PC-3 (cell line): Measurements from ENCODE around the gene MARK2. TPM values are rescaled to one million over a fixed set of nuclear protein-coding genes. Genes with fewer than 3 reads are reported as not detected.

Experiments
- ATAC-seq: fragments of 200-7000 bp; cut with Tn5 transposase; 2 replicates; pipeline ENCODE4 v1.9.1; 2020; ENCODE audit warnings: mild to moderate bottlenecking, moderate library complexity
- BruUV-seq: library from RNA; stranded (reverse); fragments of 400-500 nt; replicated peaks from 2 replicates; lab custom pipeline; 2021; lab: Mats Ljungman, UMichigan
- CTCF ChIA-PET: fragments of 300-600 bp; sonication (Branson Sonifier 250); formaldehyde crosslinking; loops from one replicate; lab custom pipeline; 2022; ENCODE audit warnings: antibody characterized with exemption; lab: Charles Lee
- POLR2A ChIA-PET: fragments of 300-600 bp; sonication (Branson Sonifier 250); formaldehyde crosslinking; loops from one replicate; lab custom pipeline; 2022; ENCODE audit warnings: antibody characterized with exemption; ENCODE audit not compliant: unreplicated experiment; lab: Charles Lee
- DNase-seq: peaks from one replicate; pipeline ENCODE4 v3.0.0-alpha.2; 2015
- H2AFZ ChIP-seq: fragments of 300-600 bp; sonication (generic); 2 replicates; pipeline ENCODE4 v1.6.0; 2016; ENCODE audit warnings: antibody characterized with exemption, low read length
- H3F3A ChIP-seq: fragments of 300-600 bp; sonication (generic); one replicate; pipeline ENCODE4 v1.6.0; 2017; ENCODE audit warnings: antibody characterized with exemption, low read length, control low read depth, mild to moderate bottlenecking; ENCODE audit not compliant: unreplicated experiment
- H3K27ac ChIP-seq: fragments of 300-600 bp; sonication (generic); 2 replicates; pipeline ENCODE4 v1.5.1; 2016; ENCODE audit warnings: mild to moderate bottlenecking, low read length
- H3K27me3 ChIP-seq: fragments of 300-600 bp; sonication (generic); 2 replicates; pipeline ENCODE4 v1.6.1; 2016; ENCODE audit warnings: low read length, mixed read lengths
- H3K36me3 ChIP-seq: fragments of 300-600 bp; sonication (generic); 2 replicates; pipeline ENCODE4 v1.6.1; 2016; ENCODE audit warnings: low read depth, mixed run types, low read length, mixed read lengths
- H3K4me1 ChIP-seq: fragments of 300-600 bp; sonication (generic); 2 replicates; pipeline ENCODE4 v1.5.1; 2016; ENCODE audit warnings: low read length; ENCODE audit not compliant: insufficient read depth
- H3K4me2 ChIP-seq: fragments of 300-600 bp; sonication (generic); 2 replicates; pipeline ENCODE4 v1.6.0; 2016; ENCODE audit warnings: low read length
- H3K4me3 ChIP-seq: fragments of 300-600 bp; sonication (generic); 2 replicates; pipeline ENCODE4 v1.5.1; 2016; ENCODE audit warnings: mild to moderate bottlenecking, low read length, mixed read lengths
- H3K79me2 ChIP-seq: fragments of 300-600 bp; sonication (generic); 2 replicates; pipeline ENCODE4 v1.6.1; 2017; ENCODE audit warnings: low read length, mixed read lengths
- H3K9ac ChIP-seq: fragments of 300-600 bp; sonication (generic); 2 replicates; pipeline ENCODE4 v1.6.0; 2016; ENCODE audit warnings: mild to moderate bottlenecking, low read length
- H3K9me2 ChIP-seq: fragments of 300-600 bp; sonication (generic); replicated peaks from 2 replicates; pipeline ENCODE4 v1.6.1; 2016; ENCODE audit warnings: mixed run types, low read length, mixed read lengths
- H3K9me3 ChIP-seq: fragments of 300-600 bp; sonication (generic); 2 replicates; pipeline ENCODE4 v1.6.1; 2016; ENCODE audit warnings: low read length, mixed read lengths
- H4K20me1 ChIP-seq: fragments of 300-600 bp; sonication (generic); 2 replicates; pipeline ENCODE4 v1.6.1; 2016; ENCODE audit warnings: low read length, mixed read lengths
- EZH2 ChIP-seq: fragments of 300-600 bp; sonication (generic); IDR thresholded peaks from one replicate; pipeline ENCODE4 v1.6.1; 2017; ENCODE audit warnings: antibody characterized with exemption, mild to moderate bottlenecking, low read length; ENCODE audit not compliant: unreplicated experiment
- EZH2phosphoT487 ChIP-seq: fragments of 300-600 bp; sonication (generic); IDR thresholded peaks from 2 replicates; pipeline ENCODE4 v1.6.1; 2018; ENCODE audit warnings: mild to moderate bottlenecking, antibody characterized with exemption, low read length, borderline replicate concordance
- intact Hi-C: fragments of 100-400 bp; cut with micrococcal nuclease; formaldehyde crosslinking; loops from 2 replicates; pipeline ENCODE4 v1.9.0; 2023
- total RNA-seq: library from RNA; depleted of rRNA; stranded (reverse); fragments of >200 nt; gene quantifications from 2 replicates; pipeline ENCODE4 v1.2.3, GENCODE V29; 2014
- TF ChIP-seq, protein P1 (sequence below): fragments of 300-600 bp; sonication (generic); conservative IDR thresholded peaks from 2 replicates; pipeline ENCODE4 v1.5.1; 2017; ENCODE audit warnings: antibody characterized with exemption, low read depth, mild to moderate bottlenecking, low read length

MARK2 gene
- total RNA-seq, 1 experiment from 2014 or later: 60.1 TPM

DNA sequence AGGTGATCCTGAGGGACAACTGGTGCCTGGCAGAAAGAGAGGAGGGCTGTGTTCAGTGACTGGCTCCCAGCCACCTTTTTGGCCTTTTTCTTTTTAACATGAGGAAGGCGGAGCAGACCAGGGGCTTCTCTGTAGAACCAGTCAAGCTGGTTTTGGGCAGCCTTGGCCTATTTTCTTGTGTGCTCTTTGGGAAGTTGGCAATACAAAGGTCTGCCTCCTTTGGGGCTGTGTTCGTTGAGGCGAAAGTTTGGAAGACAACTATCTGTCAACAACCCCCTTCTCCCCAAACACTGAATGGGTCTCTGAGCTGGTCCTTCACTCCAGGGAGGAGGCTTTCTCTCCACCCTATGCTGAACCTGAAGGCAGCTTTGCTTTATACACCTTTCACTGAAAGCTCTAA is 8.5 kb downstream of the MARK2 start:
- peaks cover 11% of the 10 kb centered on the region; the same call in 1 of the 2 replicates for H3K36me3 ChIP-seq
- H3K27ac ChIP-seq: peak overlapping the region; percentile 39
- H3F3A ChIP-seq: peaks cover 9% of the 10 kb centered on the region
- H3K4me3 ChIP-seq: peak overlapping the region; percentile 43
- peaks cover 49% of the 10 kb centered on the region for H4K20me1 ChIP-seq
- peaks cover 98% of the 10 kb centered on the region for H3K79me2 ChIP-seq
- H2AFZ ChIP-seq: no peak overlapping the region
- ATAC-seq (peak; percentile 63), DNase-seq (peak; percentile 94)
- no peaks in the 10 kb centered on the region for H3K9me2 ChIP-seq
- ChIA-PET POLR2A (no interaction called here), CTCF (no interaction called here)
- intact Hi-C loops: no loop called here
- TF ChIP-seq EZH2 (no peak), EZH2phosphoT487 (no peak)
- TF ChIP-seq, protein P1, sequence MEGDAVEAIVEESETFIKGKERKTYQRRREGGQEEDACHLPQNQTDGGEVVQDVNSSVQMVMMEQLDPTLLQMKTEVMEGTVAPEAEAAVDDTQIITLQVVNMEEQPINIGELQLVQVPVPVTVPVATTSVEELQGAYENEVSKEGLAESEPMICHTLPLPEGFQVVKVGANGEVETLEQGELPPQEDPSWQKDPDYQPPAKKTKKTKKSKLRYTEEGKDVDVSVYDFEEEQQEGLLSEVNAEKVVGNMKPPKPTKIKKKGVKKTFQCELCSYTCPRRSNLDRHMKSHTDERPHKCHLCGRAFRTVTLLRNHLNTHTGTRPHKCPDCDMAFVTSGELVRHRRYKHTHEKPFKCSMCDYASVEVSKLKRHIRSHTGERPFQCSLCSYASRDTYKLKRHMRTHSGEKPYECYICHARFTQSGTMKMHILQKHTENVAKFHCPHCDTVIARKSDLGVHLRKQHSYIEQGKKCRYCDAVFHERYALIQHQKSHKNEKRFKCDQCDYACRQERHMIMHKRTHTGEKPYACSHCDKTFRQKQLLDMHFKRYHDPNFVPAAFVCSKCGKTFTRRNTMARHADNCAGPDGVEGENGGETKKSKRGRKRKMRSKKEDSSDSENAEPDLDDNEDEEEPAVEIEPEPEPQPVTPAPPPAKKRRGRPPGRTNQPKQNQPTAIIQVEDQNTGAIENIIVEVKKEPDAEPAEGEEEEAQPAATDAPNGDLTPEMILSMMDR: no peak
- 0 out of 2 replicates have a peak overlapping the region, but pooled peaks have one; percentile 2 for H3K9ac ChIP-seq
- H3K9me3 ChIP-seq: no peaks in the 10 kb centered on the region
- no peaks in the 10 kb centered on the region for H3K27me3 ChIP-seq
- peak overlapping the region; percentile 75 for H3K4me2 ChIP-seq
- peaks cover 41% of the 10 kb centered on the region for H3K4me1 ChIP-seq
- BruUV-seq: no TSS peak

DNA sequence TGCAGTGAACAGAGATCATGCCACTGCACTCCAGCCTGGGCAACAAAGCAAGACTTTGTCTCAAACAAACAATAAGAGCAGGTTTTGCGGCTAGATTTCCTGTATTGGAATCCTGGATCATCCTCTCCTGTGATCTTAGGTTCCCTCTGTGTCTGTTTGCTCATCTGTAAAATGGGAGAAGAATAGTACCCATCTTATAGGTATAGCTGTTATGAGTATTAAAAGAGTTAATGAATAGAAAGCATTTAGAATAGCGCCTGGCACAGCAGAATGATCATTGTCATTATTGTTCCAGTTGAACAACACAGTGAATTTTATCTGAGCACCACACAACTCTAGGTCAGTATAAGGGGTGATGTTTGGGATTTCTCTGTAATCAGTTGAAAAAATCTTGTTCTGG is 10.8 kb downstream of the MARK2 start:
- H3K4me3 ChIP-seq: no peak overlapping the region
- H3K4me1 ChIP-seq: peaks cover 27% of the 10 kb centered on the region
- no peak overlapping the region for H3K27ac ChIP-seq
- H3K4me2 ChIP-seq: no peak overlapping the region
- BruUV-seq: no TSS peak
- intact Hi-C loops: no loop called here
- H3K9ac ChIP-seq: no peak overlapping the region
- TF ChIP-seq EZH2 (no peak), EZH2phosphoT487 (no peak)
- TF ChIP-seq, protein P1: no peak
- H3F3A ChIP-seq: peaks cover 5% of the 10 kb centered on the region
- no peak overlapping the region for H2AFZ ChIP-seq
- ChIA-PET POLR2A (no interaction called here), CTCF (no interaction called here)
- H3K27me3 ChIP-seq: no peaks in the 10 kb centered on the region
- no peaks in the 10 kb centered on the region for H3K9me2 ChIP-seq
- H4K20me1 ChIP-seq: peaks cover 30% of the 10 kb centered on the region
- H3K79me2 ChIP-seq: peaks cover 95% of the 10 kb centered on the region
- no peaks in the 10 kb centered on the region for H3K9me3 ChIP-seq
- no peak for ATAC-seq
- no peak for DNase-seq
- H3K36me3 ChIP-seq: peaks cover 3% of the 10 kb centered on the region; the same call in 1 of the 2 replicates

DNA sequence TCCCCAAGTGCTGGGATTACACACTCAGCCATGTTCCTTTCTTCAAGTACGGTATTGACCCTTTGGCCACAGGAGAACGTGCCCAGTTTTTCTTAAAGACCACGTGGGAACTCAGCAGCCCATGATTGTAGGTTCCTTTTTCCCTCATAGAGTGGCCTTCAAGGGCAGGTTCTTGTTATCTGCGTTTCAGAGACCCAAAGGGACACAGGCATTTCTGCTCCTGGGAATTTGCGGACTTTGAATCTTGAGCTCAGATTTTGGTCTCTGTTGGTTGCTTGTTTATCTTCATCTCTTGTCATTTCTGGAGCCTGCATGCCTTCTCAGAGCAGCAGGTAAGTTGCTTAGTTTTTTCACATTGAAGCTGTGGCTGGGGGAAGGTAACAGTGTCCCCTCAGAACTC is 12.0 kb downstream of the MARK2 start:
- Histone ChIP-seq H3F3A (no peaks in the 10 kb centered on the region), H3K9me2 (no peaks in the 10 kb centered on the region), H3K4me3 (no peak overlapping the region), H4K20me1 (peaks cover 20% of the 10 kb centered on the region), H2AFZ (no peak overlapping the region), H3K27ac (no peak overlapping the region), H3K9ac (no peak overlapping the region), H3K9me3 (no peaks in the 10 kb centered on the region), H3K27me3 (no peaks in the 10 kb centered on the region), H3K4me1 (peaks cover 15% of the 10 kb centered on the region), H3K79me2 (peaks cover 95% of the 10 kb centered on the region), H3K4me2 (no peak overlapping the region), H3K36me3 (peaks cover 3% of the 10 kb centered on the region; the same call in 1 of the 2 replicates)
- intact Hi-C loops: no loop called here
- ChIA-PET POLR2A (interaction anchor here (1.0 kb wide), 1 partner anchor 17 kb away, joined by 6 read pairs; no protein-coding TSS in a partner anchor), CTCF (no interaction called here)
- TF ChIP-seq, protein P1: no peak
- TF ChIP-seq EZH2 (no peak), EZH2phosphoT487 (no peak)
- DNase-seq (no peak), ATAC-seq (no peak)
- no TSS peak for BruUV-seq
